CD4-positive, alpha-beta T cell treated with Interleukin-12 subunit alpha and Interleukin-12 subunit beta, for 1 hour (primary cell): ENCODE measurements around the gene LEPR.
"Not testable (repeated sequence)": the region's sequence is repeated elsewhere in the genome, so short reads cannot be mapped to it uniquely, and the experiment has no call there.

Experiments
- DNase-seq: peaks from one replicate; pipeline ENCODE4 v3.0.0-alpha.2; 2020

LEPR gene, protein sequence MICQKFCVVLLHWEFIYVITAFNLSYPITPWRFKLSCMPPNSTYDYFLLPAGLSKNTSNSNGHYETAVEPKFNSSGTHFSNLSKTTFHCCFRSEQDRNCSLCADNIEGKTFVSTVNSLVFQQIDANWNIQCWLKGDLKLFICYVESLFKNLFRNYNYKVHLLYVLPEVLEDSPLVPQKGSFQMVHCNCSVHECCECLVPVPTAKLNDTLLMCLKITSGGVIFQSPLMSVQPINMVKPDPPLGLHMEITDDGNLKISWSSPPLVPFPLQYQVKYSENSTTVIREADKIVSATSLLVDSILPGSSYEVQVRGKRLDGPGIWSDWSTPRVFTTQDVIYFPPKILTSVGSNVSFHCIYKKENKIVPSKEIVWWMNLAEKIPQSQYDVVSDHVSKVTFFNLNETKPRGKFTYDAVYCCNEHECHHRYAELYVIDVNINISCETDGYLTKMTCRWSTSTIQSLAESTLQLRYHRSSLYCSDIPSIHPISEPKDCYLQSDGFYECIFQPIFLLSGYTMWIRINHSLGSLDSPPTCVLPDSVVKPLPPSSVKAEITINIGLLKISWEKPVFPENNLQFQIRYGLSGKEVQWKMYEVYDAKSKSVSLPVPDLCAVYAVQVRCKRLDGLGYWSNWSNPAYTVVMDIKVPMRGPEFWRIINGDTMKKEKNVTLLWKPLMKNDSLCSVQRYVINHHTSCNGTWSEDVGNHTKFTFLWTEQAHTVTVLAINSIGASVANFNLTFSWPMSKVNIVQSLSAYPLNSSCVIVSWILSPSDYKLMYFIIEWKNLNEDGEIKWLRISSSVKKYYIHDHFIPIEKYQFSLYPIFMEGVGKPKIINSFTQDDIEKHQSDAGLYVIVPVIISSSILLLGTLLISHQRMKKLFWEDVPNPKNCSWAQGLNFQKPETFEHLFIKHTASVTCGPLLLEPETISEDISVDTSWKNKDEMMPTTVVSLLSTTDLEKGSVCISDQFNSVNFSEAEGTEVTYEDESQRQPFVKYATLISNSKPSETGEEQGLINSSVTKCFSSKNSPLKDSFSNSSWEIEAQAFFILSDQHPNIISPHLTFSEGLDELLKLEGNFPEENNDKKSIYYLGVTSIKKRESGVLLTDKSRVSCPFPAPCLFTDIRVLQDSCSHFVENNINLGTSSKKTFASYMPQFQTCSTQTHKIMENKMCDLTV

DNA sequence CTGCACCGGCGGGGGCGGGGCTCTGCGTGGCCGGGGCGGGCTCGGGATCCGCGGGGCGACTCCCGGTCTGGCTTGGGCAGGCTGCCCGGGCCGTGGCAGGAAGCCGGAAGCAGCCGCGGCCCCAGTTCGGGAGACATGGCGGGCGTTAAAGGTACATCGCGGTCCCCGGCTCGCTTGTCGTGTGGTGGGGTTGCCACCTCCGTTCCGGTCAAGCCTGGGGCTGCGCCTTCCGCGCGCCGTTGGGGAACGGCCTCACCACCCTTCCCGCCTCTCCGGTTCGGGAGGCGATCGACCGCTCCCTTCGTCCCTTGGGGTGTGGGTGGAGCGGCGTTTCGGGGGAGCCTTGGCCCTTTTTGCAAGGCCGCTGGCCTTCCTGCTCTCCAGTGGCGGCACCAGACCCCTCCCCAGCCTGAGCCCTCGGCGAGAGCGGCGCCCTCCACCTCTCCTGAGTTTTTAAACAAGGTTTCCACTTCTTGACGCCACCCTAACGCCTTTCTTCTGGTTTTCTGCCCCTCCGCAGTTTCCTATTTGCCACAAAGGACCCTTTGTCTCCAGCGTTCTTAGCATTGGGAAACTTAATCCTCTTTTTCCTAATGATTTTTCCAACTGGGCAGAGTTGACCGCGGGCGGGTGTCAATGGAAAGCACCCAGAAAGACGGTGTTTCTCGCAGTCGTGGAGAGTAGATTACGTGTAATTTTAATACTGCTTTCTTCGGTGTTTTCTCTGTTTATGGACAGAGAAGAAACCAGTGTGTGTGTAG is at the start of gene LEPR, which contains the start of gene LEPROT:
Gene LEPR (plus strand): TSS at position 79 of the 761 bp plus-strand sequence. CDS start 144,898 bp downstream, outside the sequence.
Gene LEPROT (plus strand): TSS at position 79 of the 761 bp plus-strand sequence. CDS start 57 bp downstream, at position 136.
- no peak for DNase-seq

DNA sequence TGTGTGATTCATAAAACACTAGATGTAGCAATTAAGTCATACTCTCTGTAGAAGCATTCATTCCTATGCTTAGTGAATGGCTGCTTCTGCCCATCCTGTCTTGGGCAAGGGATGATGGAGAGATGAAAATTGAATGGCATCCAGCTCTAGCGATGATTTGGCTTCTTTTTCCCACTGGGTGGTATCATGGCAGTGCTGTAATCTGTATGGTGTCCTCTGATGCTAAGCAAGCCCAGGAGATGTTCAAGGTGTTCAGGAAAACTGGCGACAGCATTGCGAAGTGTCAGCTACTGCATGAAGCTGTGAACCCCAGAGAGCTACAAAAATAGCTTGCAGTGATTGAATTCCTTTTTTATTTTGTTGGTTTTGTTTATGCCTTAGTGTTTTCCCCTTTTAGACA is 48.9 kb upstream of the LEPR start:
- no peak for DNase-seq

DNA sequence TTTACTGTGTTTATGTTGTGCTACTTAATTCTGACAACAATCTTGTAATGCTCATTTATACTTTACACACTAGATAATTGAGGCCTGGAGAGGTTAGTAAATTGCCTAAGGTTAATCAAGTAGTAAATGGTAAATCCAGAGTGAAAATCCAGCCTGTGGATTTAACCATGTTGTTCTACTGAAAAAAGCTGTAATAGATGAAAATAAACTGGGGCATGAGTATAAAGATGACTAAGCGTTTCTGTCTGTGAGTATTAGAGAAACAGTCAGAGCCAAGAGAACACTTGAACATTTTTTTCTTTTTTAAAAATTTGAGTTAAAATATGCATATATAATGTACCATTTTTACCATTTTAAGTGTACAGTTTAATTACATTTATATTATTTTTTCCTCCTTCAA is 47.9 kb upstream of the LEPR start:
- DNase-seq: no peak

DNA sequence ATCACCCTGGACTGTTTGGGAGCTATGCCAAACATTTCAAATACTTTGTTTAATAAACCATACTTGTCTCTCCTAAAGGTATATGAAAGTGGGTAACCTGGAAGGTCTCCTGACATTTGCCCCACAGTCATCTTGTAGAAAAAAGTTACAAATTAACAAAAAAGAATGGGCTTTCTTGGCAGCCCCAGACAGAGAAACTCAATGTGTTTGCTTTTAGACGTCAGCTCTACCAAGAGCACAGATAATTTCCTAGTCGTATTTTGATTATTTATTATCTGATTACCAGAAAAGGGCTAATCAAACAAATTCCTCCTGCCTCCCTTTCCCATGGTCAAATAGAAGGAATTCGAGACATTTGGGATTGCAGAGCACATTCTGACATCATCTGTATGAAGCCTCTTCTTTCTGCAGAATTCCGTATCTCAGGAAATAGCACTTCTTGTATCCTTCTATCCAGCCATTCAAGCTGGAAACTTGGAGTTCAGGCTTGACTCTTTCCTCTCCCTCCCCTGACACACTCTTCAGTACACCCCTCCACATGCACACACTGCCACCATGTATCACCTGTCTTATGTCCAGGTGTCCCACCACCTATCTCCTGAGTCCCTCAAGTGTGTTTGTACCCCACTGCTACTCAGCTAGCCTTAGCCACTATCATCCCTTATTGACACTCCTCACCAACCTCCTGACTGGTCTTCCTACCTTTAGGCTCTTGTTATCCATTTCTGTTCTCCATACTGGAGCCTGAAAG is 42.8 kb upstream of the LEPR start:
- no peak for DNase-seq

DNA sequence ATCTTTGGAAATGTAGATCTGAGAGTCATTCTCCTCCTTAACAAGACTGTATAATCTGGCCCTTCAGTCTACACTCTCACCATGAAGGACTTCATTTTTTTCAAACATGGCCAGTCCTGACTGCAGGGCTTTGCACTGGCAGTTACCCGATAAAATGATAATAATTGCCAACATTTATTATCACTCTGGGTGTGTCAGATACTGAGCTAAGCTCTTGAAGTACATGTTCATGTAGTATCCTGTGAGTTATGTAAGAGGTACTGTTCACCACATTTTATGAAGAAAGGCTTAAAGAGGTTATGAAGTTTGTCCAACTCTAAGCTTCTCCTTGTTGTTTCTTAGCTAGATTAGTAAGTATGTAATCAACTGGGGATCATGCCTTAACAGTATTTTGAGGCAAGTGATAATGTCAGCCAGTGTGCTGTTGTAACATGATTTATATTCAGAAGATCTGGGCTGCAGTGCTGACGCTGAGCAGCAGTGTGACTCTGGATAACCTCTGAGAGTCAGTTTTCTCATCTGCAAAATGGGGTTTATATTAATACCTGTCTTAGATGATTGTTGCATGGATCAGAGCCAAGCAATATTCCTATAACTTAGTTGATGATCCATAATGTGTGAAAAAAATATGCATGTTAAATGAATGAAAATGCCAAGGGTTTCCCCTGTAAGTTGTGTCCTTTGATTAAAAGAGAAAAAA is 42.1 kb upstream of the LEPR start:
- DNase-seq: no peak

DNA sequence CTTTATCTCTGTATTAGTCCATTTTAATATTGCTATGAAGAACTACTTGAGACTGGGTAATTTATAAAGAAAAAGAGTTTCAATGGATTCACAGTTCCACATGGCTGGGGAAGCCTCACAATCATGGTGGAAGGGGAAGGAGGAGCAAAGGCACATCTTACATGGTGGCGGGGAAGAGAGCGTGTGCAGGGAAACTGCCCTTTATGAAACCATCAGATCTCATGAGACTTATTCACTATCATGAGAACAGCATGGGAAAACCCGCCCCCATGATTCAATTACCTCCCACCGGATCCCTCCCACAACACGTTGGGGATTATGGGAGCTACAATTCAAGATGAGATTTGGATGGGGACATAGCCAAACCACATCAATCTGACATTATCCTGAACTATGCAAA is 36.0 kb upstream of the LEPR start:
- DNase-seq: not testable (repeated sequence)

DNA sequence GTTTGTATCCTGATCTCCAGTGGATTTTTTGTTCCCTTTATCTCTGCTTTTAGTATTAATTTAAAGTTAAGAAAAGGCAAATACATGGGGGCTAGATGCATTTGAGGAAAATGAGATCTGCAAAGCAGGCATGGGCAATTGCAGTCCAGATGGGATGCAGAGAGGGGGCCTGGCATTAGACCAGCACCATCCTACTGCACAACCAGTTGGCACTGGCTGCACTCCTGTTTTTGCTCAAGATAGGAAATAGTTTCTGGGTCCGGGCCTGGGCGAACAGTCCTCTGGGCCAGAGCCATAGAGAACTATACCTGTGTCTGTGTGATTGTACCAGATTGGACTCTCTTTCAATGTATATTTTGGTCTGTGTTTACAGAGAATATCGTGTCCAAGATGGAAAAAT is 34.0 kb upstream of the LEPR start:
- DNase-seq: no peak

DNA sequence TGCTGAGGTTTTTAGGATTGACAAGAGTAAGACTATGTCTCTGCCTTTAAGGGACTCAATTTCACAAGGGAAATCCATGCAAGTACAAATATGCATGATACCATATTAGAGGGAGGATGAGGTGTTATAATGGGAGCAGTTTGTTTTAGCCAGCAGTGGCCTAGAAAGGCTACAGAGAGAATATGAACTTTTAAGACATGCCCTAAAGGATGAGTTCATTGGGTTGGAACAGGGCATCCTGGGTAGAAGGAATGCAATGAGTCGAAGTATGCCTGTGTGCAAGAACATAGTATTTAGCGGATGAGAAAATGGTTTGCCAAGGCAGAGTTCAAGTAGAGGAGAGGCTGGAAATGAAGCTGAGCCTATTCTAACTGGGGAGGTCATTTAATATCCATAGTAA is 32.6 kb upstream of the LEPR start:
- no peak for DNase-seq

DNA sequence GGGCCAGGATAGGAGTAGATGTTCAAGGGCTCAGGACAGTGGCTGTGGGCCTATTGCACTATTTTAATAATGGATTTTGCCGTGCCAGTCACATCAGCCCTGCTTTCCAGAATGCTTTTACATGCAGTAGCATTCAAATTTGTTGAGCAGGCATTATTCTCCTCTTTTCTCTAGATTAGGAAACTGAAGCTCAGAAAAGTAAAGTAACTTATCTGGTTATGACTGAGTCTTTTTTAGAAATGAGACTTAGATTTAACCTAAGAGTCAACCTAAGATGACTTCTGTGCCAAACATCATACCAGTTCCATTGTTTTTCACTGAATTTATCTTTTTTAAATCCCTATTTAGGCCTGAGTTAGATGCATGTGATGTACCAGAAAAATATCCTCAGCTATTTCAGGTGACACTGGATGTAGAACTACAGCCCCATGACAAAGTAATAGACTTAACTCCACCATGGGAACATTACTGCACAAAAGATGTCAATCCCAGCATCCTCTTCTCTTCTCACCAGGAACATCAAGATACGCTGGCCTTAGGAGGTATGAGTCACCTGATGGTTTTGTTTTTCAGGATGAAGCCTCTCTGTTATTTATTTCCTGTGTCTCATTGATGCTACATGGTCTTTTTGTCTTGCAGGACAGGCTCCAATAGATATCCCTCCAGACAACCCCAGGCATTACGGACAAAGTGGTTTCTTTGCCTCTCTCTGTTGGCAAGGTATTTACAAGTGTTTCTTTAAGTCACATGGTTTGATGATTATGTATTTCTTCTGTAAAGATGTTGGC is 31.4 kb upstream of the LEPR start:
- no peak for DNase-seq

DNA sequence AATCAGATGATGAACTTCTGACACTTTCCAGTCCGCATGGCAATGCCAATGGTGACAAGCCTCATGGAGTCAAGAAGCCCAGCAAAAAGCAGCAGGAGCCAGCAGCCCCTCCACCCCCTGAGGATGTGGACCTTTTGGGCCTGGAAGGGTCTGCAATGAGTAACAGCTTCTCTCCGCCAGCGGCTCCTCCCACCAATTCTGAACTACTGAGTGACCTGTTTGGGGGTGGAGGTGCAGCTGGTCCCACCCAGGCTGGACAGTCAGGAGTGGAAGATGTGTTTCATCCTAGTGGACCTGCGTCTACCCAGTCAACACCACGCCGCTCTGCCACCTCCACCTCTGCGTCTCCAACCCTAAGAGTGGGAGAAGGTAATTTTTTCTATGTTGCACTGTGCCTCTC is 28.0 kb upstream of the LEPR start:
- DNase-seq: no peak

DNA sequence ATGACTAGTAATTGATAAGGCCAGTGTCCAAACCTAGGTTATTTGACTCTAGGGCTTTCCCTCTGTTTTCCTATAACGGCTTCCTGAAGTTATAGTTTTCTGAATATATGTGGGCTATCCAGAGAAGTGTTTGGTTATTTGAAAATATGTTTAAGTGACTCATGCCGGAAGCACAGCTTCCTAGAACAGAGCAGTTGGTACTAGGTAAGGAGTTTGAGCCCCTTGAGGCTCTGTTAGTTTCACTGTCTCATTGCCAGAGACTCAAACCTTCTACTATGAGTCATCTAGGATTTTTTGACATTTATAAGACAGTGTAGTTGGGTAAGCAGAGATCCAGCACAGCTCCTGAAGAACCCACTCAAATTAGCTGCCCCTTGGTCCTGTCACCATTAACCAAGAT is 27.1 kb upstream of the LEPR start:
- no peak for DNase-seq

DNA sequence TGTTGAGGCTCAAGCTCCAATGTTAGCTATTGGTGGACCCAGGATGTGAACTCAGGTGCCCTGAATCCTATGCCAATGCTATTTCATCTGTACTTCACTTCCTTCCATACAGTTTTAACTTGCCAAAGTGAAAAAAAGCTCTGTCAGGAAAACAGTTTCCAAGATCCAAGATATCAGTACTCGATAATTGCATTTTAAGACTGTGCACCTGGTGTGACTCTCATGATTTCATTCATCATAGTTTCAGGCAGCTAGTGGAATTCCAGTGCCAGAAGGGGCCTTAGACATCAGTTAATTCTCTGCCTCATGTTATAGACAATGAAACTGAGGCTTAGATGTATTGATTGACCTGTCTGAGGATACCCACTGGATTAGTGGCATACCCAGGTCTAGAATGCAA is 26.5 kb upstream of the LEPR start:
- no peak for DNase-seq

DNA sequence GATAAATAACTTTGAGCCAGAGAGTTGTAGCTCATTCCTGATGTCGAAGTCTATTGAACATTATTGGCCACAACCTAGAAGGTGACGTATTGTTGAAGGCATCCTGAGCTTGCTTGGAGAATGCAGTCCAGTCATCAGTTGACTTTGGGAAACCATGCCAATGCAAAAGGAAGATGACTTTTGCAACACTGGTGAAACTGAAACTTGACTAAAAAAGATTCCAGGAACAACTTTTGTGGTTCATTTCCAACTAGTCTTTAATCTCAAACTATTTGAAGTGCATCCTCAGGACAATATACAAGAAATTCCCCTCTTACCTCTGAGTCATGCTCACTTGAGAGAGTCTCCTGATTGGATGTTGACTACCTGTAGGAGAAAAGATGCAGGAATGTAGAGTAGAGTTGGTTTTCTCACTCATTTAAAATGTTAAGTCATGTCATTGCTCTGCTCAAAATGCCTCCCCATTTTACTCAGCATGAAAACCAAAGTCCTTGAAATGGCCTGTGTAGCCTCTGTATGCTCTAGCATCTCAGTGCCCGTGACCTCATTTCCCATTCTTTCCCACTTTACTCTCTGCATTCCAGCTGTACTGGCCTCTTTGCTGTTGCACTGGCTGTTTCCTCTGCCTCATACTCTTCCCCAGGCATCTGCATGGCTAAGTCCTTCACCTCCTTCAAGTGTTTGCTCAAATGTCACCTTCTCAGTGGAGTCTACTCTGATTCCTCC is 24.4 kb upstream of the LEPR start:
- no peak for DNase-seq

DNA sequence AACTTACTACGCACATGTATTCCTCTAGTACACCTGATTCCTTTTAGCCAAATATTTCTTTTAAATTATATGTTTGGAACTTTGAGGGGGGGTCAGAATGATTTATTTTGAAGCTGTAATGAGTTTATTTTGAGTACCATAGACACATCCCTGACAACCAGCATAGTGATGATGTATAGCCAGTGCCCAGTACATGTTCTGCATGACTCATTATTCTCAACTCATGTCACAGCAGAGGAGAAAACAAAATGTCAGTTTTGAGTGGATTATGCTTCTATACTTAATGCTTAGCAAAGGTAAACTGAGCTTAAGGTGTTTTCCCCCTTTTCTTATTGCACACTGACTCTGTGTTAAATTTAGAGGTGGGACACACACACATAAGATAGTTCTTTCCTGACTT is 22.4 kb upstream of the LEPR start:
- DNase-seq: no peak

DNA sequence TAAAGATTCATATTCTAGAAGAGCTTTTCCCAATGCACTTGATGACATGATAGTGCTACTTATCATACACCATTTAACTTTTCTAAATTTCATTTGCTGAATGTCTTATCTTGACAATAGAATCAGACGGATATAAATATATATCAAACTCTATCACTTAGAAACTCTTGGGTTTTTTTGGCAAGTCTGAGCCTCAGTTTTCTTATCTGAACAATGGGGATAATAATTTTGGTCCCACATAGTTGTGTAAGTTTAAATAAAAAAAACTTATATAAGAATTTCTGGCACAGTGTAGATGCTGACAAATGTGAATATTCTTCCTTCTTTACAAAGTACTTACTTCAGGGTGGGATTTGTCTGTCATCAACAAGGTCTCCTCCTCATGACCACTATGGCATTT is 21.5 kb upstream of the LEPR start:
- no peak for DNase-seq

DNA sequence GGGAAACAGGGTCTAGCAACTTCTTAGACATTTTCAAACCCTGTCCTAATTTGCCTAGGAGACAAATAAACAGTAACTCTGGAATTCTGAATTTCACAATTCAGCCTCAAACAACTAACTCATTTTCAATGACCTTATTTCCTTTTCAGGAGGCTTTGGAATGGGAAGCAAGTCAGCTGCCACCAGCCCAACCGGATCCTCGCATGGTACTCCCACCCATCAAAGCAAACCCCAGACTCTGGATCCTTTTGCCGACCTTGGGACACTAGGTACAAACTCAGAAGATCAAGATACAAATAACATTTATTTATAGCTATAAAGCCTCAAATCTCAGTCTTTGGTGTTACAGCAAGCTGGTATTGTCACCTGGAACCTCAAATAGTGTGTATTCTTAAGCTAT is 18.9 kb upstream of the LEPR start:
- no peak for DNase-seq

DNA sequence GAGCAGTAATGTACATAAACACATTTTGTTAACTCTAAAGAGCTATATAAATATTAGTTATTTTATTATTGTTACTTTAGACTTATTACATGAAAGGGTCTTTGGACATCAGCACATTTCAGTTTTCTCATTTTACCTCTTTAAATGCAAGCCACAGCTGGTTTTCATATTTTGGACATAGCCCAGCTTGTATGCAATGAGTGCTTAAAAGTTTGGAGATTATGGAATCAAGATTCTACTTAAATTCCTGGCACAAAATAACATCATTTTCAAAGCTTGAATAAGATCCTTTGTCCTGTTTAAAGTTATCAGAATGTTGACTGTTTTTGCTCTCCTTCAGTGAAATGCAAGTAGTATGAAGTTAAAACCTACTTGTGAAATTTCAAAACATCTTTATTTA is 15.5 kb upstream of the LEPR start:
- DNase-seq: no peak

DNA sequence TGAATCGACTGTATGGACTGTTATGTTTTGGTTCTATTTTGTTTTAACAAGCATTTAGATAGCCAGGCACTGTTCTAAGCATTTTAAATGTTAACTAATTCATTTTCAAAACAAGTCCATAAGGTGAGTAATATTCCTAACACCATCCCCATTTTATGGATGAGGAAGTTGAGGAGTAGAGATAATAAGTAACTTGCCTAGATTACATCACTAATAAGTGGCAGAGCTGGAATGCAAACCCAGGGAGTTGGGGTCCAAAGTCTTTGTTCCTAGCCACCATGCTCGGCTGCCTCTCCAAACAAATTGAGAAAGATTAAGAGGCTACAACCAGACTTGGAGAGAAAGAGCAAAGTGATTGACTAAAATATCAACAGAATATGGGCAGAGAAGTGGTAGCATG is 12.6 kb upstream of the LEPR start:
- no peak for DNase-seq

DNA sequence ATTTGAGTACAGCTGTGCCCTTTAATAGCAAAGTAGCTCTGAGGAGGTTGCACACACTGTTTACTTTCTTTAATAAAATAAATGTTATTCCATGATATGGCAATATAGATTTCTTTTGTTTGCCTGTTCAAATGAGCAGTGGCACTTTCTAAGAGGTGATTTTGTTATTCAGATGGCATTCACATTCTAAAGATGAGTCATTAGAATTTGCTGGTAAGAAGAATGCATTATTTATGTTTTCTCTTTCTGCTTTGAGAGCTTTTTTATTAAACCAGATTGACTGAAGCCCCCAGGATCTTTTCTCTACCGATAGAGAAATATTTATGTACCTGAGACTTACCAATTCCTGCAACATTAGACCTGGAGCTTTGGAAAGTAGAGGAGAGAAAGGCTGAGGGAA is 11.2 kb upstream of the LEPR start:
- no peak for DNase-seq
